ENCODE results near the gene RBPJL. TPM values are rescaled to one million over a fixed set of nuclear protein-coding genes. Genes with fewer than 3 reads are reported as not detected.
A peak's percentile ranks its signal among the peaks of the same experiment; 100 is the strongest.
"Not testable (repeated sequence)": the region's sequence is repeated elsewhere in the genome, so short reads cannot be mapped to it uniquely, and the experiment has no call there.

Gene RBPJL
- total RNA-seq, 1 donor from 2014 or later, result not detected

GRCh38 chr20:45347936-45348778, 41.5 kb downstream of the RBPJL start, which contains the start of gene SDC4:
Gene SDC4, minus strand, starts transcription at chr20:45348424. Its CDS starts 40 bp downstream, at chr20:45348384.
- Histone ChIP-seq H3K4me3 (peak within 1 kb of the TSS; percentile 69), H3K36me3 (no peaks in the 10 kb centered on the region), H3K79me2 (ENCODE audit: low read depth) (peaks cover 32% of the 10 kb centered on the region), H3K9ac (peak within 1 kb of the TSS; percentile 46), H3K4me1 (peaks cover 40% of the 10 kb centered on the region), H3K27ac (no peak within 1 kb of the TSS), H2AFZ (replicated peaks) (peak within 1 kb of the TSS; percentile 78), H4K20me1 (ENCODE audit: low read depth) (no peaks in the 10 kb centered on the region), H3K4me2 (peak within 1 kb of the TSS; percentile 98), H3F3A (ENCODE audit: low read depth) (peaks cover 6% of the 10 kb centered on the region), H3K27me3 (no peaks in the 10 kb centered on the region), H3K9me3 (ENCODE audit: low read depth) (no peaks in the 10 kb centered on the region)
- Mint-ChIP-seq H3K4me3 (peak within 1 kb of the TSS; percentile 91), H3K9me3 (no peaks in the 10 kb centered on the region), H3K36me3 (no peaks in the 10 kb centered on the region), H3K27me3 (ENCODE audit: insufficient read depth, low read depth) (peaks cover 4% of the 10 kb centered on the region), H3K27ac (peak within 1 kb of the TSS; percentile 69), H3K4me1 (peaks cover 43% of the 10 kb centered on the region)
- DNase-seq (ENCODE audit: low spot score), result peak; percentile 77
- TF ChIP-seq, protein P1, sequence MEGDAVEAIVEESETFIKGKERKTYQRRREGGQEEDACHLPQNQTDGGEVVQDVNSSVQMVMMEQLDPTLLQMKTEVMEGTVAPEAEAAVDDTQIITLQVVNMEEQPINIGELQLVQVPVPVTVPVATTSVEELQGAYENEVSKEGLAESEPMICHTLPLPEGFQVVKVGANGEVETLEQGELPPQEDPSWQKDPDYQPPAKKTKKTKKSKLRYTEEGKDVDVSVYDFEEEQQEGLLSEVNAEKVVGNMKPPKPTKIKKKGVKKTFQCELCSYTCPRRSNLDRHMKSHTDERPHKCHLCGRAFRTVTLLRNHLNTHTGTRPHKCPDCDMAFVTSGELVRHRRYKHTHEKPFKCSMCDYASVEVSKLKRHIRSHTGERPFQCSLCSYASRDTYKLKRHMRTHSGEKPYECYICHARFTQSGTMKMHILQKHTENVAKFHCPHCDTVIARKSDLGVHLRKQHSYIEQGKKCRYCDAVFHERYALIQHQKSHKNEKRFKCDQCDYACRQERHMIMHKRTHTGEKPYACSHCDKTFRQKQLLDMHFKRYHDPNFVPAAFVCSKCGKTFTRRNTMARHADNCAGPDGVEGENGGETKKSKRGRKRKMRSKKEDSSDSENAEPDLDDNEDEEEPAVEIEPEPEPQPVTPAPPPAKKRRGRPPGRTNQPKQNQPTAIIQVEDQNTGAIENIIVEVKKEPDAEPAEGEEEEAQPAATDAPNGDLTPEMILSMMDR (IDR thresholded peaks at IDR 0.05), result no peak
- TF ChIP-seq EZH2 (IDR thresholded peaks at IDR 0.05) (no peak), EZH2phosphoT487 (IDR thresholded peaks at IDR 0.05) (no peak)

GRCh38 chr20:45350217-45350616, 43.6 kb downstream of the RBPJL start:
- Histone ChIP-seq H3K27me3 (no peaks in the 10 kb centered on the region), H3K27ac (no peak overlapping the region), H3K36me3 (no peaks in the 10 kb centered on the region), H3K4me1 (peaks cover 24% of the 10 kb centered on the region), H3K79me2 (ENCODE audit: low read depth) (peaks cover 24% of the 10 kb centered on the region), H4K20me1 (ENCODE audit: low read depth) (no peaks in the 10 kb centered on the region), H3K9ac (no peak overlapping the region), H3K4me3 (no peak overlapping the region), H3F3A (ENCODE audit: low read depth) (peaks cover 6% of the 10 kb centered on the region), H3K4me2 (no peak overlapping the region), H3K9me3 (ENCODE audit: low read depth) (no peaks in the 10 kb centered on the region), H2AFZ (replicated peaks) (no peak overlapping the region)
- Mint-ChIP-seq H3K4me3 (no peak overlapping the region), H3K27me3 (ENCODE audit: insufficient read depth, low read depth) (peaks cover 2% of the 10 kb centered on the region), H3K9me3 (no peaks in the 10 kb centered on the region), H3K4me1 (peaks cover 33% of the 10 kb centered on the region), H3K36me3 (no peaks in the 10 kb centered on the region), H3K27ac (no peak overlapping the region)
- TF ChIP-seq EZH2phosphoT487 (IDR thresholded peaks at IDR 0.05) (no peak), EZH2 (IDR thresholded peaks at IDR 0.05) (no peak)
- TF ChIP-seq, protein P1 (IDR thresholded peaks at IDR 0.05), result no peak
- DNase-seq (ENCODE audit: low spot score), result no peak

DNA sequence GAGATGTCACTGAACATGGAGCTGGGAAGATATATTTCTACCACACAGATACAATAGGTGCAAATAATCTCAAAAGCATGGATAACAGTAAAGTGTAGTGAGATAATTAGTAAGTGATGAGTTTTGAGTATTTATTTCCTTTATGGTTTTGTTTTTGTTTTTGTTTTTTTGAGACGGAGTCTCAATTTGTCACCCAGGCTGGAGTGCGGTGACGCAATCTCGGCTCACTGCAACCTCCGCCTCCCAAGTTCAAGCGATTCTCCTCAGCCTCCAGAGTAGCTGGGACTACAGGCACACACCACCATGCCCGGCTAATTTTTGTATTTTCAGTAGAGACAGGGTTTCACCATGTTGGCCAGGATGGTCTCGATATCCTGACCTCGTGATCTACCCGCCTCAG, 44.2 kb downstream of the RBPJL start:
- not testable (repeated sequence) for H3K27me3 Mint-ChIP-seq (ENCODE audit: insufficient read depth, low read depth); H4K20me1 ChIP-seq (ENCODE audit: low read depth); H3K4me2 ChIP-seq; H3F3A ChIP-seq (ENCODE audit: low read depth); H3K9ac ChIP-seq; H3K9me3 ChIP-seq (ENCODE audit: low read depth); DNase-seq (ENCODE audit: low spot score); H3K27ac Mint-ChIP-seq; H3K36me3 Mint-ChIP-seq; H3K4me3 ChIP-seq; H3K4me3 Mint-ChIP-seq; H2AFZ ChIP-seq (replicated peaks); H3K27me3 ChIP-seq; H3K27ac ChIP-seq; H3K36me3 ChIP-seq; H3K9me3 Mint-ChIP-seq
- Histone ChIP-seq H3K79me2 (ENCODE audit: low read depth) (peaks cover 19% of the 10 kb centered on the region), H3K4me1 (peaks cover 20% of the 10 kb centered on the region)
- H3K4me1 Mint-ChIP-seq, result peaks cover 27% of the 10 kb centered on the region

DNA sequence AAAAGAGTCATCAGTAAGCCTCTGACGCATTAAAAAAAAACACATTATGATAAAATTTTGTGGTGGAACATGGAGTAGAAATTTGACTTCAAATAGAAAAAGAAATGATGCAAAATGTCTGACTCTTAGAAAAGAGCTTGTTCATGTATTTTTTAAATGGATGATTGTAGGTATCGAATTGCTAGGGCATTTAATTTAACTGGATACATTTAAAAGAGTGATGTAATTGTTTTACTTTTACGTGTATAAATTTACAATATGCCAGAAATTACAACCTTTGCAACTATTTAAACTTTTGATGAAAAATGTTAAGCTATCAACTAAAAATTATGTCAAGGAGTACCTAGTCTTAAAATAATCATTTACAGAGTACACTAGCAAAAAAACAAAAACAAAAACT, 46.1 kb downstream of the RBPJL start:
- Histone ChIP-seq H3K27me3 (no peaks in the 10 kb centered on the region), H4K20me1 (ENCODE audit: low read depth) (no peaks in the 10 kb centered on the region), H3K9me3 (ENCODE audit: low read depth) (no peaks in the 10 kb centered on the region), H3K27ac (no peak overlapping the region), H3K4me1 (peaks cover 5% of the 10 kb centered on the region), H3K9ac (no peak overlapping the region), H3K4me3 (no peak overlapping the region), H3K36me3 (no peaks in the 10 kb centered on the region), H3K79me2 (ENCODE audit: low read depth) (peaks cover under 1% of the 10 kb centered on the region), H3K4me2 (no peak overlapping the region), H3F3A (ENCODE audit: low read depth) (peaks cover 6% of the 10 kb centered on the region), H2AFZ (replicated peaks) (no peak overlapping the region)
- peaks cover 9% of the 10 kb centered on the region for H3K4me1 Mint-ChIP-seq
- TF ChIP-seq, protein P1 (IDR thresholded peaks at IDR 0.05), result no peak
- TF ChIP-seq EZH2 (IDR thresholded peaks at IDR 0.05) (no peak), EZH2phosphoT487 (IDR thresholded peaks at IDR 0.05) (no peak)
- H3K9me3 Mint-ChIP-seq, result no peaks in the 10 kb centered on the region
- H3K27me3 Mint-ChIP-seq (ENCODE audit: insufficient read depth, low read depth), result peaks cover 5% of the 10 kb centered on the region
- H3K36me3 Mint-ChIP-seq, result no peaks in the 10 kb centered on the region
- H3K27ac Mint-ChIP-seq, result no peak overlapping the region
- no peak overlapping the region for H3K4me3 Mint-ChIP-seq
- DNase-seq (ENCODE audit: low spot score), result no peak

All from neural progenitor cell (in vitro differentiated cells).